ENCODE data around the gene MYBBP1A. TPM values are rescaled to one million over a fixed set of nuclear protein-coding genes. Genes with fewer than 3 reads are reported as not detected.

MYBBP1A gene
- total and polyA plus RNA-seq, 2 of the 8 experiments (the other 6 are each of a cell fraction or from before 2014, with no cell fraction given), result 46.8 to 151 TPM

DNA sequence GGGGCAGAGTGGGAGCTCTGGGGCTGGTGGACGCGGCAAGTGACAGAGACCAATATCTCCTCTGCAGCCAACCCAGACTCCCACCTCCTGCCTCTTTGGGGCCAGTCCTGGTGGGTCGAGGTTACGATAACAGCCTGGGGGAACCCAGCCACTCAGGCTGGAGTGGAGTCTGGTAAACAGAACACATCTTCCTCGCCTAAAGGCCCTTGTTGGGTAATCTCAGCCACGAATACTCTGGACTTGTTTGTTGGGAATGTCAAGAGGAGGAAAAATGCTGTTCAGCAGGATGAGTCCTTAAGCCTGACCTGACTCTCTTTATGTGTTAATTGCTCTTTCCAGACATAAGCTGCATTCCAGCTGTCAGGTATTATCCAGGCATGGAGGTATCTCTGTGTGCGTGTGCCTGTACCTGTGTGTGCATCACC, 64.5 kb downstream of the MYBBP1A start:
- CTCF ChIA-PET (ENCODE audit: partially characterized antibody), result interaction anchor here (1.3 to 2.0 kb wide), 3 partner anchors 9 to 70 kb away, joined by 3 to 9 read pairs (median 3); no protein-coding TSS in a partner anchor
- no peak overlapping the region for H3K14ac ChIP-seq (ENCODE audit: insufficient read length)
- no peak overlapping the region for H3K23ac ChIP-seq (ENCODE audit: insufficient read length)
- no peak overlapping the region for H2AFZ ChIP-seq (ENCODE audit: low read length)
- POLR2A ChIA-PET (ENCODE audit: partially characterized antibody), result interaction anchor here (0.7 kb wide), 1 partner anchor 30 kb away, joined by 4 read pairs; no protein-coding TSS in a partner anchor
- no peak overlapping the region for H3K4ac ChIP-seq (replicated peaks; ENCODE audit: insufficient read length, low read depth, low read length)
- FAIRE-seq (no peak), DNase-seq (ENCODE audit: low read depth in 1 of 2, low spot score in 2 of 2) (no peak)
- no peak overlapping the region for H3K4me3 ChIP-seq (ENCODE audit: extremely low read depth in 1 of 4, insufficient read depth in 2 of 4, low read depth in 3 of 4, low read length in 4 of 4)
- no peak overlapping the region for H4K5ac ChIP-seq (ENCODE audit: insufficient read length, low read depth, low read length)
- no peak overlapping the region for H2BK15ac ChIP-seq (ENCODE audit: low read length)
- H2BK20ac ChIP-seq (ENCODE audit: low read length), result no peak overlapping the region
- TF ChIP-seq GABPA (IDR thresholded peaks at IDR 0.05; ENCODE audit: borderline replicate concordance, insufficient read depth, low read length) (no peak), PHF8 (conservative IDR thresholded peaks at IDR 0.05; ENCODE audit: low read depth, low read length) (no peak), FOSL1 (IDR thresholded peaks at IDR 0.05; ENCODE audit: insufficient read depth, low read depth, low read length) (no peak), NANOG (IDR thresholded peaks at IDR 0.05; ENCODE audit: insufficient read depth, low read depth, low read length, poor library complexity, severe bottlenecking) (no peak), TCF12 (IDR thresholded peaks at IDR 0.05; ENCODE audit: low read depth, low read length) (no peak)
- H2AK5ac ChIP-seq (ENCODE audit: low read depth, low read length), result no peak overlapping the region
- no peak overlapping the region for H2BK12ac ChIP-seq (ENCODE audit: low read depth, low read length)
- no peak overlapping the region for H3K56ac ChIP-seq (replicated peaks; ENCODE audit: insufficient read length, low read depth, low read length)
- H3K79me1 ChIP-seq (ENCODE audit: low read depth, low read length), result no peaks in the 10 kb centered on the region
- H3K27ac ChIP-seq (ENCODE audit: low read depth, low read length), result no peak overlapping the region
- no peak overlapping the region for H3K9ac ChIP-seq (replicated peaks in 1 of 4; ENCODE audit: extremely low read depth in 1 of 4, low read depth in 3 of 4, low read length in 3 of 4)
- no peak overlapping the region for H3K18ac ChIP-seq (ENCODE audit: extremely low read depth, low read length)
- H4K8ac ChIP-seq (ENCODE audit: extremely low read depth, insufficient read depth, low read length), result no peak overlapping the region
- 89% methylated on average over 7 of the region's 7 CpGs; no CpG with 5 or more reads in 1 of the 2 experiments for WGBS, 2 experiments (ENCODE audit: extremely low coverage in 1 of 2, insufficient coverage in 1 of 2, insufficient read length in 1 of 2, insufficient replicate concordance in 2 of 2, low coverage in 1 of 2, low lambda C conversion rate in 2 of 2, missing lambda C conversion rate in 1 of 2)
- H4K20me1 ChIP-seq (replicated peaks in 1 of 2; ENCODE audit: control insufficient read depth in 1 of 2, insufficient read depth in 2 of 2, low read length in 2 of 2), result no peaks in the 10 kb centered on the region
- H2BK120ac ChIP-seq (replicated peaks; ENCODE audit: low read depth, low read length), result no peak overlapping the region
- no peak overlapping the region for H4K91ac ChIP-seq (replicated peaks; ENCODE audit: insufficient read length, low read length)
- no peaks in the 10 kb centered on the region for H3K27me3 ChIP-seq (replicated peaks in 1 of 4; ENCODE audit: control insufficient read depth in 3 of 4, extremely low read depth in 1 of 4, insufficient read depth in 3 of 4, low read length in 3 of 4)
- no peaks in the 10 kb centered on the region for H3K23me2 ChIP-seq (ENCODE audit: low read depth, low read length)
- H3K9me3 ChIP-seq (ENCODE audit: insufficient read depth in 2 of 2, low read depth in 1 of 2, low read length in 1 of 2), result no peaks in the 10 kb centered on the region
- H3K79me2 ChIP-seq (ENCODE audit: control insufficient read depth in 1 of 2, insufficient read depth in 2 of 2, low read length in 2 of 2), result no peaks in the 10 kb centered on the region
- no peaks in the 10 kb centered on the region for H3K36me3 ChIP-seq (ENCODE audit: control insufficient read depth in 2 of 4, insufficient read depth in 4 of 4, low read length in 3 of 4)
- no peak overlapping the region for H2BK5ac ChIP-seq (ENCODE audit: low read depth, low read length)
- H3K4me1 ChIP-seq (replicated peaks in 1 of 4; ENCODE audit: control insufficient read depth in 3 of 4, insufficient read depth in 4 of 4, low read length in 3 of 4), result peaks cover 0 to 3% (median 0%) of the 10 kb centered on the region in 4 experiments; a peak in 1 of 7 replicates
- H3K4me2 ChIP-seq (ENCODE audit: insufficient read depth in 1 of 2, low read depth in 2 of 2, low read length in 2 of 2), result no peak overlapping the region
